H1 (cell line): ENCODE results near the gene TSHR. TPM values are rescaled to one million over a fixed set of nuclear protein-coding genes. Genes with fewer than 3 reads are reported as not detected.
A peak's percentile ranks its signal among the peaks of the same experiment; 100 is the strongest.

Experiments
- CTCF ChIA-PET: fragments of 300-600 bp; sonication (Branson Sonifier 250); formaldehyde crosslinking; loops from one replicate; lab custom pipeline; 2021; ENCODE audit not compliant: partially characterized antibody; lab: Charles Lee
- POLR2A ChIA-PET: fragments of 300-600 bp; sonication (Branson Sonifier 250); formaldehyde crosslinking; loops from one replicate; lab custom pipeline; 2021; ENCODE audit warnings: inconsistent platforms; ENCODE audit not compliant: partially characterized antibody; lab: Charles Lee
- DNase-seq, 2 experiments: peaks; one replicate each; pipeline versions ENCODE4 v3.0.0 to v3.0.0-alpha.2; 2010 to 2022; ENCODE audit warnings: low spot score in 2 of 2, low read depth in 1 of 2, mixed read lengths in 1 of 2
- FAIRE-seq: peaks from 2 replicates; lab custom pipeline; 2011; peaks lifted over from hg19 to GRCh38; lab: Jason Lieb, UNC
- H2AFZ ChIP-seq: 2 replicates; pipeline ENCODE4 v1.8.1; 2012; ENCODE audit warnings: low read length, inconsistent platforms
- H2AK5ac ChIP-seq: 2 replicates; pipeline ENCODE4 v1.6.1; 2013; ENCODE audit warnings: low read depth, low read length
- H2BK120ac ChIP-seq: replicated peaks from 2 replicates; pipeline ENCODE3; 2013; ENCODE audit warnings: low read depth, low read length, inconsistent platforms
- H2BK12ac ChIP-seq: 2 replicates; pipeline ENCODE4 v1.6.1; 2013; ENCODE audit warnings: low read depth, low read length
- H2BK15ac ChIP-seq: 2 replicates; pipeline ENCODE4 v1.6.1; 2013; ENCODE audit warnings: low read length
- H2BK20ac ChIP-seq: 2 replicates; pipeline ENCODE4 v1.6.1; 2013; ENCODE audit warnings: low read length
- H2BK5ac ChIP-seq: 2 replicates; pipeline ENCODE4 v1.6.1; 2013; ENCODE audit warnings: low read depth, low read length
- H3K14ac ChIP-seq: 2 replicates; pipeline ENCODE4 v1.6.1; 2013; ENCODE audit warnings: inconsistent platforms; ENCODE audit not compliant: insufficient read length
- H3K18ac ChIP-seq: 2 replicates; pipeline ENCODE4 v1.6.1; 2013; ENCODE audit warnings: low read length; ENCODE audit errors: extremely low read depth
- H3K23ac ChIP-seq: 2 replicates; pipeline ENCODE4 v1.6.1; 2013; ENCODE audit warnings: inconsistent platforms; ENCODE audit not compliant: insufficient read length
- H3K23me2 ChIP-seq: 2 replicates; pipeline ENCODE4 v1.6.1; 2013; ENCODE audit warnings: low read depth, low read length
- H3K27ac ChIP-seq: 2 replicates; pipeline ENCODE4 v1.6.1; 2011; ENCODE audit warnings: low read depth, low read length, inconsistent platforms
- H3K27me3 ChIP-seq, 4 experiments: replicated peaks in 1 of 4; 1 replicate in 1 of 4; 2 replicates in 3 of 4; pipeline versions ENCODE4 v1.6.1 to v1.8.1; 2011 to 2013; ENCODE audit warnings: low read length in 3 of 4, mild to moderate bottlenecking in 3 of 4, inconsistent platforms in 2 of 4, mixed read lengths in 2 of 4, moderate library complexity in 1 of 4; ENCODE audit not compliant: control insufficient read depth in 3 of 4, insufficient read depth in 3 of 4; ENCODE audit errors: extremely low read depth in 1 of 4
- H3K36me3 ChIP-seq, 4 experiments: 2 replicates each; pipeline versions ENCODE4 v1.6.1 to v1.8.1; 2011 to 2013; ENCODE audit warnings: mild to moderate bottlenecking in 4 of 4, low read length in 3 of 4, moderate library complexity in 2 of 4, control low read depth in 1 of 4, inconsistent platforms in 1 of 4; ENCODE audit not compliant: insufficient read depth in 4 of 4, control insufficient read depth in 2 of 4
- H3K4ac ChIP-seq: replicated peaks from 2 replicates; pipeline ENCODE3; 2013; ENCODE audit warnings: low read length, low read depth, mixed read lengths, inconsistent platforms; ENCODE audit not compliant: insufficient read length
- H3K4me1 ChIP-seq, 4 experiments: replicated peaks in 1 of 4; 1 replicate in 1 of 4; 2 replicates in 3 of 4; pipeline versions ENCODE4 v1.6.1 to v1.8.1; 2011 to 2013; ENCODE audit warnings: low read length in 3 of 4, inconsistent platforms in 2 of 4, mixed read lengths in 1 of 4; ENCODE audit not compliant: insufficient read depth in 4 of 4, control insufficient read depth in 3 of 4
- H3K4me2 ChIP-seq, 2 experiments: 2 replicates each; pipeline versions ENCODE4 v1.6.1 to v1.8.1; 2011 to 2013; ENCODE audit warnings: low read depth in 2 of 2, low read length in 2 of 2, control low read depth in 1 of 2, inconsistent platforms in 1 of 2, mild to moderate bottlenecking in 1 of 2; ENCODE audit not compliant: insufficient read depth in 1 of 2
- H3K4me3 ChIP-seq, 4 experiments: fragments of 200-600, 300-600 bp in 1 of 4; sonication (generic), shearing (Covaris generic), sonication (Bioruptor Twin) in 1 of 4; 2 replicates each; pipeline versions ENCODE4 v1.5.1 to v1.8.1; 2011 to 2016; ENCODE audit warnings: low read length in 4 of 4, low read depth in 3 of 4, control low read depth in 2 of 4, inconsistent platforms in 2 of 4, mild to moderate bottlenecking in 2 of 4, mixed read lengths in 1 of 4, moderate library complexity in 1 of 4; ENCODE audit not compliant: insufficient read depth in 2 of 4; ENCODE audit errors: extremely low read depth in 1 of 4
- H3K56ac ChIP-seq: replicated peaks from 2 replicates; pipeline ENCODE3; 2013; ENCODE audit warnings: low read depth, mild to moderate bottlenecking, mixed read lengths, low read length, inconsistent platforms; ENCODE audit not compliant: insufficient read length
- H3K79me1 ChIP-seq: 2 replicates; pipeline ENCODE4 v1.6.1; 2013; ENCODE audit warnings: low read depth, low read length, control low read depth
- H3K79me2 ChIP-seq, 2 experiments: 2 replicates each; pipeline versions ENCODE4 v1.6.1 to v1.8.1; 2012 to 2013; ENCODE audit warnings: low read length in 2 of 2, mild to moderate bottlenecking in 2 of 2, inconsistent platforms in 1 of 2; ENCODE audit not compliant: insufficient read depth in 2 of 2, control insufficient read depth in 1 of 2
- H3K9ac ChIP-seq, 4 experiments: replicated peaks in 1 of 4; 1 replicate in 1 of 4; 2 replicates in 3 of 4; pipeline versions ENCODE4 v1.6.1 to v1.8.1; 2011 to 2013; ENCODE audit warnings: low read depth in 3 of 4, low read length in 3 of 4, control low read depth in 2 of 4, mild to moderate bottlenecking in 2 of 4, moderate library complexity in 2 of 4, inconsistent platforms in 1 of 4; ENCODE audit errors: extremely low read depth in 1 of 4
- H3K9me3 ChIP-seq, 2 experiments: 2 replicates each; pipeline versions ENCODE4 v1.6.1 to v1.8.1; 2012 to 2013; ENCODE audit warnings: mild to moderate bottlenecking in 2 of 2, moderate library complexity in 2 of 2, control low read depth in 1 of 2, inconsistent platforms in 1 of 2, low read depth in 1 of 2, low read length in 1 of 2, mixed read lengths in 1 of 2; ENCODE audit not compliant: insufficient read depth in 2 of 2
- H4K20me1 ChIP-seq, 2 experiments: replicated peaks in 1 of 2; 2 replicates each; pipeline versions ENCODE3 to v1.8.1; 2011 to 2013; ENCODE audit warnings: inconsistent platforms in 2 of 2, low read length in 2 of 2, mild to moderate bottlenecking in 1 of 2; ENCODE audit not compliant: insufficient read depth in 2 of 2, control insufficient read depth in 1 of 2
- H4K5ac ChIP-seq: 2 replicates; pipeline ENCODE4 v1.6.1; 2013; ENCODE audit warnings: low read length, low read depth, mixed read lengths, inconsistent platforms; ENCODE audit not compliant: insufficient read length
- H4K8ac ChIP-seq: 2 replicates; pipeline ENCODE4 v1.8.0; 2013; ENCODE audit warnings: mild to moderate bottlenecking, moderate library complexity, low read length, inconsistent platforms; ENCODE audit not compliant: insufficient read depth; ENCODE audit errors: extremely low read depth
- H4K91ac ChIP-seq: replicated peaks from 2 replicates; pipeline ENCODE3; 2013; ENCODE audit warnings: low read length, mixed read lengths, inconsistent platforms; ENCODE audit not compliant: insufficient read length
- ATF3 ChIP-seq: IDR thresholded peaks from 2 replicates; pipeline ENCODE4 v1.6.1; 2011; ENCODE audit warnings: low read depth, mild to moderate bottlenecking, low read length; ENCODE audit not compliant: insufficient read depth
- CEBPB ChIP-seq: IDR thresholded peaks from 2 replicates; pipeline ENCODE4 v1.6.1; 2012; ENCODE audit warnings: low read depth, low read length
- EGR1 ChIP-seq: IDR thresholded peaks from 2 replicates; pipeline ENCODE4 v1.6.1; 2011; ENCODE audit warnings: low read depth, low read length, borderline replicate concordance
- HDAC2 ChIP-seq, 2 experiments: fragments of 300-600 bp in 1 of 2; sonication (generic) in 1 of 2; IDR thresholded peaks; 2 replicates each; pipeline ENCODE4 v1.6.1; 2011 to 2012; ENCODE audit warnings: low read depth in 2 of 2, low read length in 2 of 2, mild to moderate bottlenecking in 2 of 2, moderate library complexity in 2 of 2, borderline replicate concordance in 1 of 2, inconsistent platforms in 1 of 2
- KDM5A ChIP-seq: fragments of 200-600 bp; IDR thresholded peaks from 2 replicates; pipeline ENCODE4 v1.7.1; 2012; ENCODE audit warnings: mild to moderate bottlenecking, low read length, inconsistent platforms, mixed read lengths
- MAFK ChIP-seq: IDR thresholded peaks from 2 replicates; pipeline ENCODE4 v1.6.1; 2012; ENCODE audit warnings: low read depth, mild to moderate bottlenecking, improper control_type of control experiment, low read length
- RAD21 ChIP-seq, 2 experiments: IDR thresholded peaks in 1 of 2; conservative IDR thresholded peaks in 1 of 2; 2 replicates each; pipeline ENCODE4 v1.6.1; 2011; ENCODE audit warnings: low read depth in 2 of 2, low read length in 2 of 2, improper control_type of control experiment in 1 of 2, inconsistent platforms in 1 of 2, mild to moderate bottlenecking in 1 of 2, moderate library complexity in 1 of 2
- TCF12 ChIP-seq: IDR thresholded peaks from 2 replicates; pipeline ENCODE4 v1.6.1; 2011; ENCODE audit warnings: low read depth, mild to moderate bottlenecking, low read length
- YY1 ChIP-seq: IDR thresholded peaks from 2 replicates; pipeline ENCODE4 v1.6.1; 2011; ENCODE audit warnings: low read depth, mild to moderate bottlenecking, low read length
- WGBS, 2 experiments: shearing (Covaris generic) in 1 of 2; methylation state at CpG; one replicate each; pipeline versions ENCODE4 v1.1.6 to v1.1.7; 2013 to 2015; ENCODE audit warnings: low lambda C conversion rate in 2 of 2, mixed read lengths in 2 of 2, inconsistent platforms in 1 of 2, low coverage in 1 of 2, missing lambda C conversion rate in 1 of 2; ENCODE audit not compliant: insufficient replicate concordance in 2 of 2, insufficient coverage in 1 of 2, insufficient read length in 1 of 2; ENCODE audit errors: extremely low coverage in 1 of 2, missing lambda C conversion rate in 1 of 2; 5-methylcytosine and 5-hydroxymethylcytosine counted together
- polyA plus RNA-seq, 7 experiments: library from polyadenylated mRNA; depleted of rRNA in 3 of 7; stranded (reverse) in 5 of 7; unstranded in 2 of 7; fragments of >200 nt in 5 of 7; fragments of 200-250 nt in 2 of 7; gene quantifications; 1 replicate in 5 of 7; 2 replicates in 1 of 7; 4 replicates in 1 of 7; pipeline versions ENCODE4 v1.2.1 to v1.2.3, GENCODE V29; 2011 to 2013; ENCODE audit warnings: missing spikeins in 2 of 7, mixed read lengths in 2 of 7
- total RNA-seq: library from RNA; stranded (reverse); fragmentation: NEBNext Ultra II Directional; extraction: Animal tissue kit (Norgen Biotek cat#: 25700); gene quantifications from 2 replicates; pipeline ENCODE4 v1.2.1, GENCODE V29; 2021
- TF ChIP-seq, protein P1 (sequence below): IDR thresholded peaks from 2 replicates; pipeline ENCODE4 v1.6.1; 2012; ENCODE audit warnings: low read length, inconsistent platforms

TSHR gene
- total and polyA plus RNA-seq, 2 of the 8 experiments (the other 6 are each of a cell fraction or from before 2014, with no cell fraction given): 0.27 TPM; not detected in 1

- H3K4me2 ChIP-seq: no peak overlapping the region
- peak; percentile 91 for TF ChIP-seq YY1
- TF ChIP-seq TCF12: no peak
- TF ChIP-seq, protein P1, sequence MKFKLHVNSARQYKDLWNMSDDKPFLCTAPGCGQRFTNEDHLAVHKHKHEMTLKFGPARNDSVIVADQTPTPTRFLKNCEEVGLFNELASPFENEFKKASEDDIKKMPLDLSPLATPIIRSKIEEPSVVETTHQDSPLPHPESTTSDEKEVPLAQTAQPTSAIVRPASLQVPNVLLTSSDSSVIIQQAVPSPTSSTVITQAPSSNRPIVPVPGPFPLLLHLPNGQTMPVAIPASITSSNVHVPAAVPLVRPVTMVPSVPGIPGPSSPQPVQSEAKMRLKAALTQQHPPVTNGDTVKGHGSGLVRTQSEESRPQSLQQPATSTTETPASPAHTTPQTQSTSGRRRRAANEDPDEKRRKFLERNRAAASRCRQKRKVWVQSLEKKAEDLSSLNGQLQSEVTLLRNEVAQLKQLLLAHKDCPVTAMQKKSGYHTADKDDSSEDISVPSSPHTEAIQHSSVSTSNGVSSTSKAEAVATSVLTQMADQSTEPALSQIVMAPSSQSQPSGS: no peak
- TF ChIP-seq ATF3: 0 out of 2 replicates have a peak, but pooled peaks have one; percentile 38
- TF ChIP-seq HDAC2 (IDR thresholded peaks at IDR 0.05; ENCODE audit: borderline replicate concordance in 1 of 2, low read depth in 2 of 2, low read length in 2 of 2): no peak
- no peak for TF ChIP-seq CEBPB
- TF ChIP-seq KDM5A: no peak
- no peak for TF ChIP-seq MAFK
- peak; percentile 88 to 92 for TF ChIP-seq RAD21 (IDR thresholded peaks at IDR 0.05 in 1 of 2, conservative IDR thresholded peaks at IDR 0.05 in 1 of 2; ENCODE audit: low read depth in 2 of 2, low read length in 2 of 2)
- no peak for TF ChIP-seq EGR1
Observed at GRCh38 chr14:81164167-81164774, 208.8 kb downstream of the TSHR start.

More at GRCh38 chr14:81164167-81164774, 208.8 kb downstream of the TSHR start:
- DNase-seq (peak; percentile 63 to 77), FAIRE-seq (peak; percentile 99)
- Histone ChIP-seq H4K8ac (no peak overlapping the region), H3K79me2 (no peaks in the 10 kb centered on the region), H2BK15ac (no peak overlapping the region), H3K36me3 (no peaks in the 10 kb centered on the region), H3K4me1 (peaks cover 0 to 2% (median 0%) of the 10 kb centered on the region in 4 experiments; a peak in 1 of 7 replicates), H4K20me1 (no peaks in the 10 kb centered on the region), H4K5ac (no peak overlapping the region), H3K14ac (no peak overlapping the region), H3K23me2 (no peaks in the 10 kb centered on the region), H2BK12ac (no peak overlapping the region), H4K91ac (no peak overlapping the region), H2BK5ac (no peak overlapping the region), H3K27ac (no peak overlapping the region), H2BK20ac (no peak overlapping the region), H3K4ac (no peak overlapping the region), H3K27me3 (no peaks in the 10 kb centered on the region), H2AFZ (0 out of 2 replicates have a peak overlapping the region, but pooled peaks have one; percentile 55), H2BK120ac (no peak overlapping the region), H3K4me3 (no peak overlapping the region), H3K18ac (no peak overlapping the region), H2AK5ac (no peak overlapping the region), H3K9ac (no peak overlapping the region), H3K79me1 (no peaks in the 10 kb centered on the region), H3K23ac (no peak overlapping the region), H3K56ac (no peak overlapping the region), H3K9me3 (no peaks in the 10 kb centered on the region)
- ChIA-PET CTCF (interaction anchor here (0.6 to 9.0 kb wide), 36 partner anchors 7 to 951 kb away, joined by 3 to 65 read pairs (median 4); partner anchors contain the start of gene TSHR), POLR2A (interaction anchor here (1.0 kb wide), 1 partner anchor 57 kb away, joined by 4 read pairs; the partner anchor contains the start of gene GTF2A1)
- 67% methylated on average over 1 of the region's 1 CpG; no CpG with 5 or more reads in 1 of the 2 experiments for WGBS, 2 experiments
